GM19397 (cell line): ENCODE data around the gene PROCR.
"Not testable (repeated sequence)": the region's sequence is repeated elsewhere in the genome, so short reads cannot be mapped to it uniquely, and the experiment has no call there.

Experiments used
- ATAC-seq: cut with Tn5 transposase; IDR thresholded peaks from one replicate; pipeline ENCODE4 v1.9.1; 2021; ENCODE audit warnings: mild to moderate bottlenecking, moderate library complexity; ENCODE audit not compliant: unreplicated experiment

The PROCR gene

GRCh38 chr20:35171753-35172433 lies at the start of gene PROCR:
Gene PROCR, plus strand, starts transcription at chr20:35172072. Its CDS starts 83 bp downstream, at chr20:35172155.
- ATAC-seq: no peak

GRCh38 chr20:35122756-35123405 lies 49.0 kb upstream of the PROCR start:
- no peak for ATAC-seq

- no peak for ATAC-seq
These were observed 46.1 kb upstream of the PROCR start for GRCh38 chr20:35125753-35126152.

GRCh38 chr20:35129647-35130069 lies 42.2 kb upstream of the PROCR start:
- ATAC-seq: no peak

- ATAC-seq: no peak
These were observed 39.9 kb upstream of the PROCR start for GRCh38 chr20:35131934-35132333.

GRCh38 chr20:35133031-35133430 lies 38.8 kb upstream of the PROCR start:
- ATAC-seq: no peak

GRCh38 chr20:35133735-35134134 lies 38.1 kb upstream of the PROCR start:
- ATAC-seq: no peak

GRCh38 chr20:35134472-35134871 lies 37.4 kb upstream of the PROCR start:
- ATAC-seq: no peak

GRCh38 chr20:35134880-35135279 lies 37.0 kb upstream of the PROCR start:
- no peak for ATAC-seq

GRCh38 chr20:35135867-35136586 lies 35.8 kb upstream of the PROCR start:
- ATAC-seq: no peak

- ATAC-seq: no peak
These were observed 27.2 kb upstream of the PROCR start for GRCh38 chr20:35144694-35145093.

- no peak for ATAC-seq
These were observed 26.7 kb upstream of the PROCR start for GRCh38 chr20:35145141-35145564.

- ATAC-seq: no peak
These were observed 25.5 kb upstream of the PROCR start for GRCh38 chr20:35146299-35146919.

- peak; percentile 81 for ATAC-seq
These were observed 24.8 kb upstream of the PROCR start, which contains the start of gene EDEM2 for GRCh38 chr20:35146920-35147574. Gene EDEM2, minus strand, starts transcription at chr20:35147336. Its CDS starts 78 bp downstream, at chr20:35147258.

- ATAC-seq: peak; percentile 13
These were observed 24.2 kb upstream of the PROCR start for GRCh38 chr20:35147575-35148071.

GRCh38 chr20:35150846-35151579 lies 20.9 kb upstream of the PROCR start:
- no peak for ATAC-seq

GRCh38 chr20:35151736-35152135 lies 20.1 kb upstream of the PROCR start:
- ATAC-seq: no peak

- no peak for ATAC-seq
These were observed 15.9 kb upstream of the PROCR start for GRCh38 chr20:35155936-35156335.

GRCh38 chr20:35156978-35157377 lies 14.9 kb upstream of the PROCR start:
- ATAC-seq: no peak

- not testable (repeated sequence) for ATAC-seq
These were observed 11.5 kb upstream of the PROCR start for GRCh38 chr20:35160341-35160740.
